Panc1 (cell line): Measurements from ENCODE around the gene SIRPA.
A peak's percentile ranks its signal among the peaks of the same experiment; 100 is the strongest.

ENCODE experiments used
- POLR2AphosphoS5 ChIP-seq: IDR thresholded peaks from 2 replicates; pipeline ENCODE4 v1.6.1; 2012; ENCODE audit warnings: mild to moderate bottlenecking, low read depth, low read length, moderate library complexity
- TF ChIP-seq, protein P1 (sequence below): fragments of 450-650 bp; IDR thresholded peaks from 2 replicates; pipeline ENCODE4 v1.5.1; 2017; ENCODE audit warnings: mild to moderate bottlenecking
- TF ChIP-seq, protein P2 (sequence below), 2 experiments: IDR thresholded peaks; 2 replicates each; pipeline ENCODE4 v1.6.1; 2011 to 2012; ENCODE audit warnings: low read depth in 2 of 2, control low read depth in 1 of 2, low read length in 1 of 2, mild to moderate bottlenecking in 1 of 2, moderate library complexity in 1 of 2; ENCODE audit not compliant: insufficient read depth in 1 of 2

DNA sequence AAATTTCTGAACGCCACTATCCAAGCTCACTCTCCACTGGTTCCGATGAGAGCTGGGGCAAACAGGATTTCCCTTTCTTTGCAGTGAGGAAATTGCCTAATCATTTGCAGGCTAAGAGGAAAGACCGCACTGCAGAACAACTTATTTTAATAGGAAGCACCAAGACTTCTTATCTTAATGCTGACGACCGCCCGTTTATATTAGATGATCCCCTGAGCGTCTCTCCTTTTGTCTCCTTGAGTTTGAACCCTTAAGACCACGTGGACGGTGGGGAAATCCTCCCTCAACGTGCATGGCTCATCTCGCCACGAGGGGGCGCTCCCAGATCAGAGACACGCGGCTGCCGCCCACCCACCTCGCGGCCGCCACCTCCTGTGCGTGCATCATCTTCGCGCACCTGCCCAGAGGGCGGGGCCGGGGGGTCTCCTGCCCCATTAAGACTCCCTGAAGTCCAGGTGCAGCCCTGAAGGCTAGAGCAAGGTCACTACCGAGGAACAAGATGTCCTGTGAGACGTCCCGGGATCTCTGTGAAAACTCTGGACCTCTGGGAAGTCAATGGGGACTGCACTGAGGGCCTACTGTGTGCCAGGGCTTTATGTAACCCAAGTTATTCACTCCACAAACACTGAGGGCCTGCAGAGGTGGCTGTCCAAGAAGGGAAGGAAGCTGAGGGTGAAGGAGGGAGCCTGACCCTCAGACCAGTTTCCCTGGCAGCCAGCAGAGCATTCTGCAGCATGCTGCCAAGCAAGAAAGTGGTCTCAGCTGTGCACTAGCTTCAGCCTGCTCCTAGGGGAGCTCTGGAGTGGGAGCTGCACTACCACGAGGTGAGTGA, 70.5 kb downstream of the SIRPA start:
- TF ChIP-seq, protein P1, sequence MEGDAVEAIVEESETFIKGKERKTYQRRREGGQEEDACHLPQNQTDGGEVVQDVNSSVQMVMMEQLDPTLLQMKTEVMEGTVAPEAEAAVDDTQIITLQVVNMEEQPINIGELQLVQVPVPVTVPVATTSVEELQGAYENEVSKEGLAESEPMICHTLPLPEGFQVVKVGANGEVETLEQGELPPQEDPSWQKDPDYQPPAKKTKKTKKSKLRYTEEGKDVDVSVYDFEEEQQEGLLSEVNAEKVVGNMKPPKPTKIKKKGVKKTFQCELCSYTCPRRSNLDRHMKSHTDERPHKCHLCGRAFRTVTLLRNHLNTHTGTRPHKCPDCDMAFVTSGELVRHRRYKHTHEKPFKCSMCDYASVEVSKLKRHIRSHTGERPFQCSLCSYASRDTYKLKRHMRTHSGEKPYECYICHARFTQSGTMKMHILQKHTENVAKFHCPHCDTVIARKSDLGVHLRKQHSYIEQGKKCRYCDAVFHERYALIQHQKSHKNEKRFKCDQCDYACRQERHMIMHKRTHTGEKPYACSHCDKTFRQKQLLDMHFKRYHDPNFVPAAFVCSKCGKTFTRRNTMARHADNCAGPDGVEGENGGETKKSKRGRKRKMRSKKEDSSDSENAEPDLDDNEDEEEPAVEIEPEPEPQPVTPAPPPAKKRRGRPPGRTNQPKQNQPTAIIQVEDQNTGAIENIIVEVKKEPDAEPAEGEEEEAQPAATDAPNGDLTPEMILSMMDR: peak; percentile 97
- no peak for TF ChIP-seq POLR2AphosphoS5
- TF ChIP-seq, protein P2, sequence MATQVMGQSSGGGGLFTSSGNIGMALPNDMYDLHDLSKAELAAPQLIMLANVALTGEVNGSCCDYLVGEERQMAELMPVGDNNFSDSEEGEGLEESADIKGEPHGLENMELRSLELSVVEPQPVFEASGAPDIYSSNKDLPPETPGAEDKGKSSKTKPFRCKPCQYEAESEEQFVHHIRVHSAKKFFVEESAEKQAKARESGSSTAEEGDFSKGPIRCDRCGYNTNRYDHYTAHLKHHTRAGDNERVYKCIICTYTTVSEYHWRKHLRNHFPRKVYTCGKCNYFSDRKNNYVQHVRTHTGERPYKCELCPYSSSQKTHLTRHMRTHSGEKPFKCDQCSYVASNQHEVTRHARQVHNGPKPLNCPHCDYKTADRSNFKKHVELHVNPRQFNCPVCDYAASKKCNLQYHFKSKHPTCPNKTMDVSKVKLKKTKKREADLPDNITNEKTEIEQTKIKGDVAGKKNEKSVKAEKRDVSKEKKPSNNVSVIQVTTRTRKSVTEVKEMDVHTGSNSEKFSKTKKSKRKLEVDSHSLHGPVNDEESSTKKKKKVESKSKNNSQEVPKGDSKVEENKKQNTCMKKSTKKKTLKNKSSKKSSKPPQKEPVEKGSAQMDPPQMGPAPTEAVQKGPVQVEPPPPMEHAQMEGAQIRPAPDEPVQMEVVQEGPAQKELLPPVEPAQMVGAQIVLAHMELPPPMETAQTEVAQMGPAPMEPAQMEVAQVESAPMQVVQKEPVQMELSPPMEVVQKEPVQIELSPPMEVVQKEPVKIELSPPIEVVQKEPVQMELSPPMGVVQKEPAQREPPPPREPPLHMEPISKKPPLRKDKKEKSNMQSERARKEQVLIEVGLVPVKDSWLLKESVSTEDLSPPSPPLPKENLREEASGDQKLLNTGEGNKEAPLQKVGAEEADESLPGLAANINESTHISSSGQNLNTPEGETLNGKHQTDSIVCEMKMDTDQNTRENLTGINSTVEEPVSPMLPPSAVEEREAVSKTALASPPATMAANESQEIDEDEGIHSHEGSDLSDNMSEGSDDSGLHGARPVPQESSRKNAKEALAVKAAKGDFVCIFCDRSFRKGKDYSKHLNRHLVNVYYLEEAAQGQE (IDR thresholded peaks at IDR 0.05; ENCODE audit: insufficient read depth in 1 of 2, low read depth in 2 of 2, low read length in 1 of 2): no peak
